ENCODE measurements around the gene CAMK4.

Gene CAMK4

GRCh38 chr5:111454198-111454622, 230.0 kb downstream of the CAMK4 start:
- Histone ChIP-seq H4K20me1 (ENCODE audit: insufficient read depth, low read length) (no peaks in the 10 kb centered on the region), H3K9ac (ENCODE audit: low read length) (no peak overlapping the region), H3K36me3 (replicated peaks; ENCODE audit: low read depth, low read length) (peaks cover 8% of the 10 kb centered on the region), H3K4me3 (ENCODE audit: low read length) (no peak overlapping the region), H2AFZ (ENCODE audit: low read depth, low read length) (no peak overlapping the region), H3K4me1 (ENCODE audit: low read length) (no peaks in the 10 kb centered on the region), H3K4me2 (ENCODE audit: low read length) (no peak overlapping the region), H3K27me3 (ENCODE audit: low read depth, low read length) (no peaks in the 10 kb centered on the region), H3K9me3 (ENCODE audit: insufficient read depth, low read length) (no peaks in the 10 kb centered on the region), H3K27ac (ENCODE audit: low read length) (no peak overlapping the region), H3K79me2 (ENCODE audit: low read length) (no peaks in the 10 kb centered on the region)
- TF ChIP-seq CTCF (IDR thresholded peaks at IDR 0.05; ENCODE audit: low read depth, low read length) (no peak), EZH2phosphoT487 (IDR thresholded peaks at IDR 0.05; ENCODE audit: low read depth) (no peak)

GRCh38 chr5:111454776-111455175, 230.6 kb downstream of the CAMK4 start:
- Histone ChIP-seq H3K36me3 (replicated peaks; ENCODE audit: low read depth, low read length) (peaks cover 2% of the 10 kb centered on the region), H3K27ac (ENCODE audit: low read length) (no peak overlapping the region), H3K9ac (ENCODE audit: low read length) (no peak overlapping the region), H3K79me2 (ENCODE audit: low read length) (no peaks in the 10 kb centered on the region), H3K4me1 (ENCODE audit: low read length) (no peaks in the 10 kb centered on the region), H3K27me3 (ENCODE audit: low read depth, low read length) (no peaks in the 10 kb centered on the region), H3K4me3 (ENCODE audit: low read length) (no peak overlapping the region), H3K4me2 (ENCODE audit: low read length) (no peak overlapping the region), H2AFZ (ENCODE audit: low read depth, low read length) (no peak overlapping the region), H3K9me3 (ENCODE audit: insufficient read depth, low read length) (no peaks in the 10 kb centered on the region), H4K20me1 (ENCODE audit: insufficient read depth, low read length) (no peaks in the 10 kb centered on the region)
- TF ChIP-seq EZH2phosphoT487 (IDR thresholded peaks at IDR 0.05; ENCODE audit: low read depth) (no peak), CTCF (IDR thresholded peaks at IDR 0.05; ENCODE audit: low read depth, low read length) (no peak)

- H3K79me2 ChIP-seq (ENCODE audit: low read length), result no peaks in the 10 kb centered on the region
- H2AFZ ChIP-seq (ENCODE audit: low read depth, low read length), result no peak overlapping the region
- peaks cover 11% of the 10 kb centered on the region for H3K4me1 ChIP-seq (ENCODE audit: low read length)
- H3K27me3 ChIP-seq (ENCODE audit: low read depth, low read length), result no peaks in the 10 kb centered on the region
- H3K27ac ChIP-seq (ENCODE audit: low read length), result no peak overlapping the region
- peaks cover 9% of the 10 kb centered on the region for H3K36me3 ChIP-seq (replicated peaks; ENCODE audit: low read depth, low read length)
- H3K4me3 ChIP-seq (ENCODE audit: low read length), result no peak overlapping the region
- peak; percentile 46 for TF ChIP-seq CTCF (IDR thresholded peaks at IDR 0.05; ENCODE audit: low read depth, low read length)
- no peak for TF ChIP-seq EZH2phosphoT487 (IDR thresholded peaks at IDR 0.05; ENCODE audit: low read depth)
- H3K9ac ChIP-seq (ENCODE audit: low read length), result no peak overlapping the region
- no peak overlapping the region for H3K4me2 ChIP-seq (ENCODE audit: low read length)
- H4K20me1 ChIP-seq (ENCODE audit: insufficient read depth, low read length), result no peaks in the 10 kb centered on the region
- H3K9me3 ChIP-seq (ENCODE audit: insufficient read depth, low read length), result no peaks in the 10 kb centered on the region
These were observed 237.1 kb downstream of the CAMK4 start for GRCh38 chr5:111461255-111461671.

GRCh38 chr5:111461934-111462333, 237.8 kb downstream of the CAMK4 start:
- H3K4me1 ChIP-seq (ENCODE audit: low read length), result peaks cover 11% of the 10 kb centered on the region
- H3K4me2 ChIP-seq (ENCODE audit: low read length), result no peak overlapping the region
- no peak overlapping the region for H3K9ac ChIP-seq (ENCODE audit: low read length)
- H2AFZ ChIP-seq (ENCODE audit: low read depth, low read length), result no peak overlapping the region
- no peak overlapping the region for H3K27ac ChIP-seq (ENCODE audit: low read length)
- no peaks in the 10 kb centered on the region for H4K20me1 ChIP-seq (ENCODE audit: insufficient read depth, low read length)
- H3K36me3 ChIP-seq (replicated peaks; ENCODE audit: low read depth, low read length), result peaks cover 9% of the 10 kb centered on the region
- TF ChIP-seq CTCF (IDR thresholded peaks at IDR 0.05; ENCODE audit: low read depth, low read length) (no peak), EZH2phosphoT487 (IDR thresholded peaks at IDR 0.05; ENCODE audit: low read depth) (no peak)
- no peaks in the 10 kb centered on the region for H3K79me2 ChIP-seq (ENCODE audit: low read length)
- H3K4me3 ChIP-seq (ENCODE audit: low read length), result no peak overlapping the region
- H3K9me3 ChIP-seq (ENCODE audit: insufficient read depth, low read length), result no peaks in the 10 kb centered on the region
- H3K27me3 ChIP-seq (ENCODE audit: low read depth, low read length), result no peaks in the 10 kb centered on the region

Measured in OCI-LY3 (cell line).